ENCODE results near the gene SPARC.

SPARC gene

GRCh38 chr5:151677776-151678545 lies 8.8 kb downstream of the SPARC start:
- no peak for DNase-seq

- no peak for DNase-seq
Measured at GRCh38 chr5:151676719-151677118, 10.0 kb downstream of the SPARC start.

GRCh38 chr5:151676314-151676712 lies 10.4 kb downstream of the SPARC start:
- no peak for DNase-seq

- peak in 1 of 2 experiments; percentile 46 for DNase-seq
Measured at GRCh38 chr5:151675611-151676313, 11.0 kb downstream of the SPARC start.

- DNase-seq: no peak
Measured at GRCh38 chr5:151674626-151675610, 11.8 kb downstream of the SPARC start.

GRCh38 chr5:151673421-151673820 lies 13.3 kb downstream of the SPARC start:
- DNase-seq: no peak

- no peak for DNase-seq
Measured at GRCh38 chr5:151672516-151672915, 14.2 kb downstream of the SPARC start.

GRCh38 chr5:151671950-151672349 lies 14.8 kb downstream of the SPARC start:
- DNase-seq: no peak

- peak in 1 of 2 experiments; percentile 29 for DNase-seq
Measured at GRCh38 chr5:151670953-151671636, 15.6 kb downstream of the SPARC start.

GRCh38 chr5:151670083-151670686 lies 16.5 kb downstream of the SPARC start:
- no peak for DNase-seq

- DNase-seq: no peak
Measured at GRCh38 chr5:151667083-151667482, 19.6 kb downstream of the SPARC start.

GRCh38 chr5:151665613-151666012 lies 21.1 kb downstream of the SPARC start:
- DNase-seq: no peak

- DNase-seq: no peak
Measured at GRCh38 chr5:151664694-151665585, 21.8 kb downstream of the SPARC start.

- DNase-seq: no peak
Measured at GRCh38 chr5:151663617-151664293, 23.0 kb downstream of the SPARC start.

GRCh38 chr5:151662805-151663204 lies 23.9 kb downstream of the SPARC start:
- DNase-seq: no peak

GRCh38 chr5:151661968-151662732 lies 24.6 kb downstream of the SPARC start:
- DNase-seq: no peak

- no peak for DNase-seq
Measured at GRCh38 chr5:151660616-151661495, 25.9 kb downstream of the SPARC start.

- peak; percentile 24 to 82 for DNase-seq
Measured at GRCh38 chr5:151659001-151659754, 27.5 kb downstream of the SPARC start.
